HG03135 (cell line): Measurements from ENCODE around the gene TNNI3K.

Experiments used
- ATAC-seq: cut with Tn5 transposase; IDR thresholded peaks from one replicate; pipeline ENCODE4 v1.9.1; 2021; ENCODE audit warnings: mild to moderate bottlenecking, moderate library complexity; ENCODE audit not compliant: unreplicated experiment

TNNI3K gene

GRCh38 chr1:74486036-74486435, 250.8 kb downstream of the TNNI3K start:
- no peak for ATAC-seq

- no peak for ATAC-seq
Observed at GRCh38 chr1:74496669-74497068, 261.5 kb downstream of the TNNI3K start.

- no peak for ATAC-seq
Observed at GRCh38 chr1:74498901-74499300, 263.7 kb downstream of the TNNI3K start.

- no peak for ATAC-seq
Observed at GRCh38 chr1:74502432-74502831, 267.2 kb downstream of the TNNI3K start.

GRCh38 chr1:74502858-74503257, 267.7 kb downstream of the TNNI3K start:
- no peak for ATAC-seq

- peak; percentile 91 for ATAC-seq
Observed at GRCh38 chr1:74504125-74504932, 269.1 kb downstream of the TNNI3K start.

- ATAC-seq, result no peak
Observed at GRCh38 chr1:74504933-74505512, 269.8 kb downstream of the TNNI3K start.

- no peak for ATAC-seq
Observed at GRCh38 chr1:74505928-74506710, 270.9 kb downstream of the TNNI3K start.

GRCh38 chr1:74508449-74508848, 273.3 kb downstream of the TNNI3K start:
- no peak for ATAC-seq

GRCh38 chr1:74512170-74512915, 277.2 kb downstream of the TNNI3K start, which contains the start of gene LRRC53:
Gene LRRC53 (minus strand): TSS chr1:74512611. CDS start chr1:74483349, 29,262 bp downstream.
- no peak for ATAC-seq

GRCh38 chr1:74513411-74514300, 278.5 kb downstream of the TNNI3K start:
- ATAC-seq, result no peak

GRCh38 chr1:74517599-74518051, 282.4 kb downstream of the TNNI3K start:
- no peak for ATAC-seq

GRCh38 chr1:74522148-74522547, 287.0 kb downstream of the TNNI3K start:
- ATAC-seq, result no peak

- ATAC-seq, result no peak
Observed at GRCh38 chr1:74523873-74524480, 288.8 kb downstream of the TNNI3K start.

GRCh38 chr1:74526708-74527107, 291.5 kb downstream of the TNNI3K start:
- ATAC-seq, result no peak

- ATAC-seq, result no peak
Observed at GRCh38 chr1:74528123-74528522, 292.9 kb downstream of the TNNI3K start.

- no peak for ATAC-seq
Observed at GRCh38 chr1:74530892-74531291, 295.7 kb downstream of the TNNI3K start.

- no peak for ATAC-seq
Observed at GRCh38 chr1:74531796-74532195, 296.6 kb downstream of the TNNI3K start.

GRCh38 chr1:74534241-74534640, 299.1 kb downstream of the TNNI3K start:
- no peak for ATAC-seq
